ENCODE results near the gene OSTN. TPM values are rescaled to one million over a fixed set of nuclear protein-coding genes. Genes with fewer than 3 reads are reported as not detected.

The OSTN gene
- polyA plus RNA-seq, 1 experiment: not detected

DNA sequence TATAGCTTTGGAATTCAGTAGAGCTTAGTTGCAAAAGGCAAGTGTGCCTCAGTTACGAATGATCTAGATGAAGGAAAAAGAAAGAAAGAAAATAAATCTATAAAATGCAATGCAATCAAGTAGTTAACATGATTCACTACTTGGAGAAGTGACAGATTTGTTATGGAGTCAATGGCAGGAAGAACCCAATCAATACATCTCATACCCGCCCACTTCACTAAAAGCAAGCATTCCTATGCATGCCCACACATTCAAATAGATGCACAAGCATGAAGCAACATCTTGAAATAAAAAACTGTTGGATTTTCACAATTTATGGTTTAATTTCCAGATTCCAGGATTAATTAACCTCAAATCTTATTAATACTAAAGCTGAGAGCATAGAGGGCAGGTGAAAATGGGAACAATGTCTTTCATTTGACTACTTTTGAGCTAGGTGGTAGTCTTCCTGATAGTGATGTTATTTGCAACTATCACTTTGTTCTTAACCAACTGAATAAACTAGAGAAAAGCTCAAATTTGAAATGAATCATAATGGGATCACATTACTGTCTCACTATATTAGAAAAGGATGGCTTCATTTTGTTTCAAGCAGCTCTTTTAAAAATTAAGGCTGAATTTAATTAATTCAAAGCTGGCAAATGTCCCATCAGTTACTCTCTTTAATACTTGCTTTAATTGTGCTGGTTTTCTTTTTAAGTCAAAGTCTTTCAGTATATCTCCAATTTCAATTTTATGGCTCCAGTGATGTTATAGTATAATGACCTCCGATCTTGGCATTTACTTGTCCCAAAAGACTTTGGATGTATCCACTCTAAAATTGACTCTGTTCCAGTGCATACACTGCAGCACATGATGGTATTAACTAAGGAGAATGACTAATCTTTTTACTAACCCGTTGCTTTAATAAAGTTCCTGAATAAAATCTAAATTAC lies 83.5 kb downstream of the OSTN start:
- POLR2A ChIA-PET: no interaction called here
- H3K27me3 ChIP-seq (ENCODE audit: control insufficient read depth, insufficient read depth, low read length): no peaks in the 10 kb centered on the region
- H3K4me3 ChIP-seq (ENCODE audit: low read depth, low read length): no peak overlapping the region
- H3K27ac ChIP-seq (ENCODE audit: low read depth, low read length): no peak overlapping the region
- DNase-seq (ENCODE audit: low read depth, low spot score): no peak
- CTCF ChIA-PET: no interaction called here
- no peaks in the 10 kb centered on the region for H3K9me3 ChIP-seq (ENCODE audit: control insufficient read depth, insufficient read depth, low read length)
- TF ChIP-seq, protein P1, sequence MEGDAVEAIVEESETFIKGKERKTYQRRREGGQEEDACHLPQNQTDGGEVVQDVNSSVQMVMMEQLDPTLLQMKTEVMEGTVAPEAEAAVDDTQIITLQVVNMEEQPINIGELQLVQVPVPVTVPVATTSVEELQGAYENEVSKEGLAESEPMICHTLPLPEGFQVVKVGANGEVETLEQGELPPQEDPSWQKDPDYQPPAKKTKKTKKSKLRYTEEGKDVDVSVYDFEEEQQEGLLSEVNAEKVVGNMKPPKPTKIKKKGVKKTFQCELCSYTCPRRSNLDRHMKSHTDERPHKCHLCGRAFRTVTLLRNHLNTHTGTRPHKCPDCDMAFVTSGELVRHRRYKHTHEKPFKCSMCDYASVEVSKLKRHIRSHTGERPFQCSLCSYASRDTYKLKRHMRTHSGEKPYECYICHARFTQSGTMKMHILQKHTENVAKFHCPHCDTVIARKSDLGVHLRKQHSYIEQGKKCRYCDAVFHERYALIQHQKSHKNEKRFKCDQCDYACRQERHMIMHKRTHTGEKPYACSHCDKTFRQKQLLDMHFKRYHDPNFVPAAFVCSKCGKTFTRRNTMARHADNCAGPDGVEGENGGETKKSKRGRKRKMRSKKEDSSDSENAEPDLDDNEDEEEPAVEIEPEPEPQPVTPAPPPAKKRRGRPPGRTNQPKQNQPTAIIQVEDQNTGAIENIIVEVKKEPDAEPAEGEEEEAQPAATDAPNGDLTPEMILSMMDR (IDR thresholded peaks at IDR 0.05; ENCODE audit: low read depth, low read length): no peak

DNA sequence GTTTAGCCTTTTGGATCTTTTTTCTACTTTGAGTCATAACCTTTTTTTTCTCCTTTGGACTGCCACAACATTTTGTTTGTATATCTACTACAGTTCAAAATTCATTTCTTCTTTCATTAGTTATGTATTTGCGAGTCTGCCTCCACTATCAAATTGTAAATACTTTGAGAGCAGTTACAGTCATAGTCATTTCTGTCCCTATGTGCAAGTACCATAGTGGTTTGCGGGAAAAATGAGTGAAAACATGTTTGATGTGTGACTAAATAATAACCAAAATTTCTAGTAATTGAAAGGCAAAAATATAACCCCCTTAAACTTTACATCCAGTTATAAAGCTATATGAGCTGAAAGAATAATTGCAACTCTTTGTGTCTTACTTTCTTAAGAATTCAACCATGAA lies 84.4 kb downstream of the OSTN start:
- POLR2A ChIA-PET: no interaction called here
- H3K9me3 ChIP-seq (ENCODE audit: control insufficient read depth, insufficient read depth, low read length): no peaks in the 10 kb centered on the region
- TF ChIP-seq, protein P1 (IDR thresholded peaks at IDR 0.05; ENCODE audit: low read depth, low read length): no peak

DNA sequence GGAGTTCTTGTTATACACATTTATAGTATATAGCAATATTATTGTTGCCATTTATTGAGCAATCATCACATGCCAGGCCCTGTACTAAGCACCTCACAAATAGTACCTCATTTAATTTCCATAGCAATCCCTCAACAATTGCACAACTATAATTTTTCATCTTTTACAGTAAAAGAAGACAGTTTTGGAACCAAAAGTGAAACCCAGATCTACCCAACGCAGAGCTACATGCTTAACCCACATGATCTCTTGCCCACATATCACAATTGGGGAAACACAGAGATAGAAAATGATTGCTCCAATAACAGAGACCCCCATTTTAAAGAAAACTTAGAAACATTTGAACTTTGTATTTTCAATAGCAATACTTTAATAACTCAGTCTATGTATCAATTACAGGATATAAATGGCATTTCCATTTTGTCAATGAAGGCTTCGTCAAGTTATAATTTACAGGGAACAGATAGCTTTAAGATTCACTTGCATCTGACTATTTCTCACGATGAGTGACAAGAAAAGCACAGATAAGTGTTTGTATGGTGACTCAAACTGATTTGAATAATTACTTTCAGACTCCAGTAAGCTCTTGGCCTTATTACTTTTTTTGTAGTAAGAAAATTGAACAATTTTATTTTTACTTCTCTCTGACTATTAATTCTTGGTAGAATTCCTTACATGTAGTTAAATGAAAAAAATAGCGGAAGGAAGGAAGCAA lies 91.4 kb downstream of the OSTN start:
- POLR2A ChIA-PET: no interaction called here

More for the DNA sequence above, 84.4 kb downstream of the OSTN start:
- Histone ChIP-seq H3K4me3 (ENCODE audit: low read depth, low read length) (no peak overlapping the region), H3K27me3 (ENCODE audit: control insufficient read depth, insufficient read depth, low read length) (no peaks in the 10 kb centered on the region), H3K27ac (ENCODE audit: low read depth, low read length) (no peak overlapping the region)
- CTCF ChIA-PET: no interaction called here
- DNase-seq (ENCODE audit: low read depth, low spot score): no peak

DNA sequence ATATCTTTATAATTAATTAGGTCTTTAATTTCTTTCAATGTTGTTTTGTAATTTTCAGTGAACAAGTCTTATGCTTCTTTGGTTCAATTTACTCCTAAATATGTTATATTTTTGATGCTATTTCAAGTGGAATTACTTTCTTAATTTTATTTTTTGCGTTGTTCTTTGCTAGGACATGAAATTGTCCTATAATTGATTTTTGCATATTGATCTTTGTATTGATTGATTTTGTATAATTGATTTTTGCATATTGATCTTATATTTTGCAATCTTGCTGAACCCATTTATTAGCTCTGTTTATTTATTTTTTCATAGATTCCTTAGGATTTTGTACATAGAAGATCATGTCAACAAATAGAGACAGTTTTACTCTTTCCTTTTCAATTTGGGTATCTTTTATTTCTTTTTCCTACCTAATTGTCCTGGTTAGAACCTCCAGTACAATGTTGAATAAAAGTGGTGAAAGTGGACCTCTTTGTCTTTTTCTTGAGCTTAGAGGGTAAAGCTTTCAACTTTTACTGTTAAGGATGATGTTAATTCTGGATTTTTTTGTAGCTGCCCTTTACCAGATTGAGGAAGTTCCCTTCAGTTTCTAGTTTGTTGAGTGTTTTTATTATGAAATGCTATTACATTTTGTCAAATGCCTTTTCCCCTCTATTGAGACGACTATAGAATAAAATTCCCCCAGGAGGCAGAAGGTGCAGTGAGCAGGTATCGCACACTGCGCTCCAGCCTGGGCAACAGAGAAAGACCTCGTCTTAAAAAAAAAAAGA lies 93.4 kb downstream of the OSTN start:
- no peaks in the 10 kb centered on the region for H3K27me3 ChIP-seq (ENCODE audit: control insufficient read depth, insufficient read depth, low read length)
- POLR2A ChIA-PET: no interaction called here
- CTCF ChIA-PET: interaction anchor here (0.7 to 0.9 kb wide), 2 partner anchors 408 to 562 kb away, joined by 3 read pairs; no protein-coding TSS in a partner anchor
- H3K27ac ChIP-seq (ENCODE audit: low read depth, low read length): no peak overlapping the region
- TF ChIP-seq, protein P1 (IDR thresholded peaks at IDR 0.05; ENCODE audit: low read depth, low read length): no peak
- no peaks in the 10 kb centered on the region for H3K9me3 ChIP-seq (ENCODE audit: control insufficient read depth, insufficient read depth, low read length)
- no peak overlapping the region for H3K4me3 ChIP-seq (ENCODE audit: low read depth, low read length)
- no peak for DNase-seq (ENCODE audit: low read depth, low spot score)

More for the DNA sequence above, 91.4 kb downstream of the OSTN start:
- no peak overlapping the region for H3K27ac ChIP-seq (ENCODE audit: low read depth, low read length)
- no peaks in the 10 kb centered on the region for H3K9me3 ChIP-seq (ENCODE audit: control insufficient read depth, insufficient read depth, low read length)
- H3K4me3 ChIP-seq (ENCODE audit: low read depth, low read length): no peak overlapping the region
- no peak for DNase-seq (ENCODE audit: low read depth, low spot score)
- TF ChIP-seq, protein P1 (IDR thresholded peaks at IDR 0.05; ENCODE audit: low read depth, low read length): no peak
- no peaks in the 10 kb centered on the region for H3K27me3 ChIP-seq (ENCODE audit: control insufficient read depth, insufficient read depth, low read length)
- CTCF ChIA-PET: no interaction called here

All from AG04450 (cell line).